Measurements from ENCODE around the gene NME9.

The NME9 gene

GRCh38 chr3:138323971-138324370 lies 5.7 kb downstream of the NME9 start:
- FAIRE-seq: no peak
- no peak for TF ChIP-seq CTCF (IDR thresholded peaks at IDR 0.05; ENCODE audit: insufficient read depth, missing control alignments)
- no peak for DNase-seq (ENCODE audit: insufficient read length, low spot score)

- TF ChIP-seq CTCF (IDR thresholded peaks at IDR 0.05; ENCODE audit: insufficient read depth, missing control alignments): no peak
- FAIRE-seq (no peak), DNase-seq (ENCODE audit: insufficient read length, low spot score) (no peak)
Observed at GRCh38 chr3:138317687-138318086, 12.0 kb downstream of the NME9 start.

- no peak for TF ChIP-seq CTCF (IDR thresholded peaks at IDR 0.05; ENCODE audit: insufficient read depth, missing control alignments)
- no peak for FAIRE-seq
Observed at GRCh38 chr3:138314751-138315150, 14.9 kb downstream of the NME9 start.

GRCh38 chr3:138310494-138310893 lies 19.2 kb downstream of the NME9 start:
- DNase-seq (ENCODE audit: insufficient read length, low spot score) (no peak), FAIRE-seq (no peak)
- TF ChIP-seq CTCF (IDR thresholded peaks at IDR 0.05; ENCODE audit: insufficient read depth, missing control alignments): no peak

More at GRCh38 chr3:138314751-138315150, 14.9 kb downstream of the NME9 start:
- DNase-seq (ENCODE audit: insufficient read length, low spot score): no peak

GRCh38 chr3:138308783-138309182 lies 20.9 kb downstream of the NME9 start:
- TF ChIP-seq CTCF (IDR thresholded peaks at IDR 0.05; ENCODE audit: insufficient read depth, missing control alignments): no peak
- FAIRE-seq: no peak
- no peak for DNase-seq (ENCODE audit: insufficient read length, low spot score)

- FAIRE-seq: no peak
Observed at GRCh38 chr3:138307899-138308298, 21.8 kb downstream of the NME9 start.

GRCh38 chr3:138303474-138303873 lies 26.2 kb downstream of the NME9 start:
- FAIRE-seq: no peak
- no peak for DNase-seq (ENCODE audit: insufficient read length, low spot score)
- no peak for TF ChIP-seq CTCF (IDR thresholded peaks at IDR 0.05; ENCODE audit: insufficient read depth, missing control alignments)

More at GRCh38 chr3:138307899-138308298, 21.8 kb downstream of the NME9 start:
- TF ChIP-seq CTCF (IDR thresholded peaks at IDR 0.05; ENCODE audit: insufficient read depth, missing control alignments): no peak
- no peak for DNase-seq (ENCODE audit: insufficient read length, low spot score)
